PC-3 (cell line): Measurements from ENCODE around the gene RASL12. TPM values are rescaled to one million over a fixed set of nuclear protein-coding genes. Genes with fewer than 3 reads are reported as not detected.

Experiments used
- ATAC-seq: fragments of 200-7000 bp; cut with Tn5 transposase; 2 replicates; pipeline ENCODE4 v1.9.1; 2020; ENCODE audit warnings: mild to moderate bottlenecking, moderate library complexity
- BruUV-seq: library from RNA; stranded (reverse); fragments of 400-500 nt; replicated peaks from 2 replicates; lab custom pipeline; 2021; lab: Mats Ljungman, UMichigan
- CTCF ChIA-PET: fragments of 300-600 bp; sonication (Branson Sonifier 250); formaldehyde crosslinking; loops from one replicate; lab custom pipeline; 2022; ENCODE audit warnings: antibody characterized with exemption; lab: Charles Lee
- POLR2A ChIA-PET: fragments of 300-600 bp; sonication (Branson Sonifier 250); formaldehyde crosslinking; loops from one replicate; lab custom pipeline; 2022; ENCODE audit warnings: antibody characterized with exemption; ENCODE audit not compliant: unreplicated experiment; lab: Charles Lee
- DNase-seq: peaks from one replicate; pipeline ENCODE4 v3.0.0-alpha.2; 2015
- H2AFZ ChIP-seq: fragments of 300-600 bp; sonication (generic); 2 replicates; pipeline ENCODE4 v1.6.0; 2016; ENCODE audit warnings: antibody characterized with exemption, low read length
- H3F3A ChIP-seq: fragments of 300-600 bp; sonication (generic); one replicate; pipeline ENCODE4 v1.6.0; 2017; ENCODE audit warnings: antibody characterized with exemption, low read length, control low read depth, mild to moderate bottlenecking; ENCODE audit not compliant: unreplicated experiment
- H3K27ac ChIP-seq: fragments of 300-600 bp; sonication (generic); 2 replicates; pipeline ENCODE4 v1.5.1; 2016; ENCODE audit warnings: mild to moderate bottlenecking, low read length
- H3K27me3 ChIP-seq: fragments of 300-600 bp; sonication (generic); 2 replicates; pipeline ENCODE4 v1.6.1; 2016; ENCODE audit warnings: low read length, mixed read lengths
- H3K36me3 ChIP-seq: fragments of 300-600 bp; sonication (generic); 2 replicates; pipeline ENCODE4 v1.6.1; 2016; ENCODE audit warnings: low read depth, mixed run types, low read length, mixed read lengths
- H3K4me1 ChIP-seq: fragments of 300-600 bp; sonication (generic); 2 replicates; pipeline ENCODE4 v1.5.1; 2016; ENCODE audit warnings: low read length; ENCODE audit not compliant: insufficient read depth
- H3K4me2 ChIP-seq: fragments of 300-600 bp; sonication (generic); 2 replicates; pipeline ENCODE4 v1.6.0; 2016; ENCODE audit warnings: low read length
- H3K4me3 ChIP-seq: fragments of 300-600 bp; sonication (generic); 2 replicates; pipeline ENCODE4 v1.5.1; 2016; ENCODE audit warnings: mild to moderate bottlenecking, low read length, mixed read lengths
- H3K79me2 ChIP-seq: fragments of 300-600 bp; sonication (generic); 2 replicates; pipeline ENCODE4 v1.6.1; 2017; ENCODE audit warnings: low read length, mixed read lengths
- H3K9ac ChIP-seq: fragments of 300-600 bp; sonication (generic); 2 replicates; pipeline ENCODE4 v1.6.0; 2016; ENCODE audit warnings: mild to moderate bottlenecking, low read length
- H3K9me2 ChIP-seq: fragments of 300-600 bp; sonication (generic); replicated peaks from 2 replicates; pipeline ENCODE4 v1.6.1; 2016; ENCODE audit warnings: mixed run types, low read length, mixed read lengths
- H3K9me3 ChIP-seq: fragments of 300-600 bp; sonication (generic); 2 replicates; pipeline ENCODE4 v1.6.1; 2016; ENCODE audit warnings: low read length, mixed read lengths
- H4K20me1 ChIP-seq: fragments of 300-600 bp; sonication (generic); 2 replicates; pipeline ENCODE4 v1.6.1; 2016; ENCODE audit warnings: low read length, mixed read lengths
- CTCF ChIP-seq: fragments of 300-600 bp; sonication (generic); conservative IDR thresholded peaks from 2 replicates; pipeline ENCODE4 v1.5.1; 2017; ENCODE audit warnings: antibody characterized with exemption, low read depth, mild to moderate bottlenecking, low read length
- EZH2 ChIP-seq: fragments of 300-600 bp; sonication (generic); IDR thresholded peaks from one replicate; pipeline ENCODE4 v1.6.1; 2017; ENCODE audit warnings: antibody characterized with exemption, mild to moderate bottlenecking, low read length; ENCODE audit not compliant: unreplicated experiment
- EZH2phosphoT487 ChIP-seq: fragments of 300-600 bp; sonication (generic); IDR thresholded peaks from 2 replicates; pipeline ENCODE4 v1.6.1; 2018; ENCODE audit warnings: mild to moderate bottlenecking, antibody characterized with exemption, low read length, borderline replicate concordance
- intact Hi-C: fragments of 100-400 bp; cut with micrococcal nuclease; formaldehyde crosslinking; loops from 2 replicates; pipeline ENCODE4 v1.9.0; 2023
- total RNA-seq: library from RNA; depleted of rRNA; stranded (reverse); fragments of >200 nt; gene quantifications from 2 replicates; pipeline ENCODE4 v1.2.3, GENCODE V29; 2014

Gene RASL12
- total RNA-seq, 1 experiment from 2014 or later = not detected

DNA sequence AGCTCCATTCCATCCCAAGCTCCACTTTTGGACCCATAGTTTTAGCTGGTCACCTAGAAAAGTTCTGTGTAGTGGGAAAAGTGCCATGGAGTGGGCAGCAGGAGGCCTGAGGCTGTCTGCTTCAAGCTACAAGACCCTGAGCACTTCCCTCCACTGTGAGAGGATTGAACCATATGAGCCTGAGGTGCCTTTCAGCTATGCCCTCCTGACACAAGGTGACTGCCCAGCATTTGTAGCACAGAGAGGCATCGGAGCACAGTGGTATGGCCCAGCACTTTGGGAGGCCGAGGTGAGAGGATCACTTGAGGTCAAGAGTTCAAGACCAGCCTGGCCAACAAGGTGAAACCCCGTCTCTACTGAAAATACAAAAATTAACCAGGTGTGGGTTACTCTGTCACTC, 4.8 kb upstream of the RASL12 start:
- no peaks in the 10 kb centered on the region for H3K4me1 ChIP-seq
- CTCF ChIA-PET = no interaction called here
- intact Hi-C loops = no loop called here
- no peaks in the 10 kb centered on the region for H3K36me3 ChIP-seq
- no peaks in the 10 kb centered on the region for H4K20me1 ChIP-seq
- H3K27ac ChIP-seq = no peak overlapping the region
- no peak overlapping the region for H3K4me3 ChIP-seq
- ATAC-seq (no peak), DNase-seq (no peak)
- no peaks in the 10 kb centered on the region for H3F3A ChIP-seq
- no peak overlapping the region for H2AFZ ChIP-seq
- H3K9ac ChIP-seq = no peak overlapping the region
- BruUV-seq = no TSS peak
- POLR2A ChIA-PET = no interaction called here
- no peaks in the 10 kb centered on the region for H3K9me3 ChIP-seq
- H3K4me2 ChIP-seq = no peak overlapping the region
- H3K27me3 ChIP-seq = no peaks in the 10 kb centered on the region
- no peak for TF ChIP-seq EZH2
- TF ChIP-seq EZH2phosphoT487 = no peak
- no peak for TF ChIP-seq CTCF
- H3K9me2 ChIP-seq = no peaks in the 10 kb centered on the region
- no peaks in the 10 kb centered on the region for H3K79me2 ChIP-seq

DNA sequence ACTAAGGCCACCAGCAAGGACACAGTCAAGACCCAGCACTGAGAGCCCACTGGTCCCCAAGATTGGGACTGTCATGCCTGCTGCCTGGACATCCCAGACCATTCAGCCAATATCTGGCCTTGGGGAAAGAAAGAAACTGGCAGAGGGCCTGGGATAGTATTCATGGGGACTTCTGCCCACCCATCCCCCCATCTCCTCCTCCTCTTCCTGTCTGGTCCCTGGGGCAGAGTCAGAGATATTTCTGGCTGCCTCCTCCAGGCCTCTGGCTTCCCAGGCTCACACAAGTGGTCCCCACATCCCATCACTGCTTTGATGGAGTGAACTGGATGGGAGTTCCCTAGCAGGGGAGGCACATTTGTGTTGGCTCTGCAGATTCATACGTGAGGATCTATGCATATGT, 4.2 kb upstream of the RASL12 start:
- no peak overlapping the region for H3K9ac ChIP-seq
- ATAC-seq (no peak), DNase-seq (no peak)
- H2AFZ ChIP-seq = no peak overlapping the region
- H3K9me2 ChIP-seq = no peaks in the 10 kb centered on the region
- H3K27ac ChIP-seq = no peak overlapping the region
- TF ChIP-seq EZH2 (no peak), CTCF (no peak), EZH2phosphoT487 (no peak)
- no peaks in the 10 kb centered on the region for H3K36me3 ChIP-seq
- no peaks in the 10 kb centered on the region for H3K79me2 ChIP-seq
- intact Hi-C loops = no loop called here
- no TSS peak for BruUV-seq
- H4K20me1 ChIP-seq = no peaks in the 10 kb centered on the region
- no peaks in the 10 kb centered on the region for H3K27me3 ChIP-seq
- H3K4me3 ChIP-seq = no peak overlapping the region
- H3K4me2 ChIP-seq = no peak overlapping the region
- no peaks in the 10 kb centered on the region for H3F3A ChIP-seq
- ChIA-PET CTCF (no interaction called here), POLR2A (no interaction called here)
- H3K4me1 ChIP-seq = no peaks in the 10 kb centered on the region
- H3K9me3 ChIP-seq = no peaks in the 10 kb centered on the region

DNA sequence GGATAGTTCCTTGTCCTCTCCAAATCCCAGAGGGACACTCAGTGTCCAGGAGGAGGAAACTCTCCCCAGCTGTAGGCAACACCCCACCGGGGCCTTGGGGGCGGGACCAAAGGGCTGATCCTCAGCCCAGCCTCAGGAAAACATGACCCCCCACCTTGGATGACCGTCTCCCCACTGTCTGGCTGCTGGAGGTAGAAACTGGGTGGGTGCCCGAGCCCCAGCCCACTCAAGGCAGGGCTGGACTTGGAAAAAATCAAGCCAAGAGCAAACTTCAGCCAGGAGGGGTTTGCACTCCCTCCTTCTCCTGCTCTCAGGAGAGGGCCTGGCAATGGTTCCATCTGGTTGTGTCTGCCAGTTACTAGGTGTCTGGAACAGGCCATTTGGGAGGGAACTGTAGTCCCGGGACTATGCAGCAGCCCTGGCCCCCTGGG, 3.6 kb upstream of the RASL12 start:
- H2AFZ ChIP-seq = no peak overlapping the region
- no TSS peak for BruUV-seq
- H3K79me2 ChIP-seq = no peaks in the 10 kb centered on the region
- H3K36me3 ChIP-seq = no peaks in the 10 kb centered on the region
- no peaks in the 10 kb centered on the region for H3K9me3 ChIP-seq
- no peaks in the 10 kb centered on the region for H3K4me1 ChIP-seq
- ChIA-PET CTCF (no interaction called here), POLR2A (no interaction called here)
- no peaks in the 10 kb centered on the region for H3K9me2 ChIP-seq
- no peaks in the 10 kb centered on the region for H4K20me1 ChIP-seq
- H3K4me2 ChIP-seq = no peak overlapping the region
- ATAC-seq (no peak), DNase-seq (no peak)
- TF ChIP-seq EZH2phosphoT487 = no peak
- TF ChIP-seq CTCF = no peak
- TF ChIP-seq EZH2 = no peak
- H3K9ac ChIP-seq = no peak overlapping the region
- H3K4me3 ChIP-seq = no peak overlapping the region
- no peaks in the 10 kb centered on the region for H3F3A ChIP-seq
- H3K27ac ChIP-seq = no peak overlapping the region
- intact Hi-C loops = no loop called here
- H3K27me3 ChIP-seq = no peaks in the 10 kb centered on the region
